NCI-H2107 treated with DMSO at 0.1 percent for 48 hours (cell line): Measurements from ENCODE around the gene DHTKD1.
"Not testable (repeated sequence)": the region's sequence is repeated elsewhere in the genome, so short reads cannot be mapped to it uniquely, and the experiment has no call there.

Source experiments
- DNase-seq: peaks from one replicate; lab custom pipeline; 2025; ENCODE audit not compliant: unreplicated experiment; lab: John Stamatoyannopoulos, UW

Gene DHTKD1

GRCh38 chr10:12062754-12063482, 5.8 kb upstream of the DHTKD1 start:
- no peak for DNase-seq

DNA sequence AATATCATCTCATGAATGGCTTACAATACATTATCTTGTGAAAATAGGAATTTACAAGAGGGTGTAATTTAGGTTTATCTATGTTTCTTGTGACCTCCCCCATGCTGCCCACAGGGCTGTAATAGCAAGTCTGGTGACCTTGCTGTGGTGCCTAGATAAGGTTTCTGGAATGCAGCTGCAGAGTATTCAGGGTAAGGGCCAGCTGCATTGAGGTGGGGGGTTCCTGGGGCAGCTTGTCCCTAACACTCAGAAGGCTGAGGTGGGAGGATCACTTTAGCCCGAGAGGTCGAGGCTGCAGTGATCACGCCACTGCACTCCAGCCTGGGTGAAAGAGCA, 5.3 kb upstream of the DHTKD1 start:
- no peak for DNase-seq

GRCh38 chr10:12067336-12067735, 1.4 kb upstream of the DHTKD1 start:
- DNase-seq = no peak

DNA sequence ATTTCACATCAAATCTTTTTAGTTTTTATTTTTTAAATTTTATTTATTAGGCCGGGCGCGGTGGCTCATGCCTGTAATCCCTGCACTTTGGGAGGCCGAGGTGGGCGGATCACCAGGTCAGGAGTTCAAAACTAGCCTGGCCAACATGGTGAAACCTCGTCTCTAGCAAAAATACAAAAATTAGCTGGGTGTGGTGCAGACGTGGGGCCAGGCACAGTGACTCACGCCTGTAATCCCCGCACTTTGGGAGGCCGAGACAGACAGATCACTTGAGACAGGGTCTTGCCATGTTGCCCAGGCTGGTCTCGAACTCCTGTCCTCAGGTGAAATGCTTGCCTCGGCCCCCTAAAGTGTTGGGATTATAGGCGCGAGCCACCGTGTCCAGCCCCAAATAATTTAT, 2.7 kb downstream of the DHTKD1 start:
- not testable (repeated sequence) for DNase-seq

DNA sequence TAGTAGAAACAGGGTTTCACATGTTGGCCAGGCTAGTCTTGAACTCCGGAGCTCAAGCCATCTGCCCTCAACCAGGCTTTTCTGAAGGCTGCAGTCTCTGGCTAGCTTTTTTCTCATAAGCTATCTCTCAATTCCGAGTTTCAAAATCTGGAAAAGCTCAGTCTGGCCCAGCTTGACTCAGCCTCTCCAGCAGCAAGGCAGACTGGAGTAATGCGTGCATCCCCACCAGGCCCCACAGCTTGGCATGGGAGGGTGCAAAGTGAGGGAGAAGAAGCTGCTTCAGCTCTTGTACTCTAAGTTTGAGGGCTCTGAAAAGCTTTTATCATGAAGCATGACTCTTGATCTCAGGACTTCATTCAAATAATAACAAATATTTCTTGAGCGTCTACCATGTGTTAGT, 4.8 kb downstream of the DHTKD1 start:
- no peak for DNase-seq

GRCh38 chr10:12077580-12078180, 8.9 kb downstream of the DHTKD1 start:
- DNase-seq = no peak

GRCh38 chr10:12081470-12081869, 12.7 kb downstream of the DHTKD1 start:
- no peak for DNase-seq

- no peak for DNase-seq
Observed at GRCh38 chr10:12081879-12082557, 13.3 kb downstream of the DHTKD1 start.

DNA sequence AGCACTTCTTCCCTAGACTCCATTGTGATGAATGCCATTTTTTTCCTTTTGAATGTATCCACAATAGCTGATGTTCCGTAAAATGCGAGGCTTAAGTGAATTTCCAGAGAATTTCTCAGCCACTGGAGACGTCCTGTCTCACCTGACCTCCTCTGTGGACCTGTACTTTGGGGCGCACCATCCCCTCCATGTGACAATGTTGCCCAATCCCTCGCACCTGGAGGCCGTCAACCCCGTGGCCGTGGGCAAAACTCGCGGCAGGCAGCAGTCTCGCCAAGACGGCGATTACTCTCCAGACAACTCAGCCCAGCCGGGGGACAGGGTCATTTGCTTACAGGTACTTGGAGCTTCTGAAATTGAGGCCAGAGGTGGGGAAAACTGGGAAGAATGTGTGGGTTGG, 20.2 kb downstream of the DHTKD1 start:
- no peak for DNase-seq

DNA sequence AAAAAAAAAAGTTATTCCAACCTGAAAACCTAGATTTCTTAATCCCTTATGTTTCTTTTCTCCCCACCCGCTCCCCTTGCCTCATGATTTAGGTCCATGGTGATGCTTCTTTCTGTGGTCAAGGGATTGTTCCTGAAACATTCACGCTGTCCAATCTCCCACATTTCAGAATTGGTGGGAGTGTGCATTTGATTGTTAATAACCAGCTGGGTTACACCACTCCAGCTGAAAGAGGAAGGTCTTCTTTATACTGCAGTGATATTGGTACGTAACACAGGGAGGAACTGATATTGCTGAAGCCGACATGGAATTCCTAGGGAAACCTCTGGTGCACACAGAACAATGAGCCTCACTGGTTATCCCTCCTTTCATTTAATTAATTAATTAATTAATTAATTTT, 22.7 kb downstream of the DHTKD1 start:
- no peak for DNase-seq

- not testable (repeated sequence) for DNase-seq
Observed at GRCh38 chr10:12097361-12097760, 28.6 kb downstream of the DHTKD1 start.

DNA sequence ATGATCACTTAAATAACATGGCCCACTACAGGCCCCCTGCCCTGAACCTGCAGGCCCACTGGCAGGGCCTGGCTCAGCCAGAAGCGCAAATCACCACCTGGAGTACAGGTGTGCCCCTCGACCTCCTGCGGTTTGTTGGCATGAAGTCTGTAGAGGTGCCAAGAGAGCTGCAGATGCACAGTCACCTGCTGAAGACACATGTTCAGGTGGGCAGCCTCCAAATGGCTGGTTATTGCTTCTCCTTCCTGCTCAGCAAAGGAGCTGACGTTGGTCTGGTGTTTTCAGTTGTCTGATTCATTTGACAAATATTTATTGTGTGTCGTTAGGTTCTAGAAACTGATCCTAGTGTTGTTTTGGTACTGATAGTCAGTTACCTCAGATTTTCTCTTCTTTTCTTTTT, 29.0 kb downstream of the DHTKD1 start:
- DNase-seq = peak; percentile 23

GRCh38 chr10:12098966-12099365, 30.2 kb downstream of the DHTKD1 start:
- DNase-seq = no peak

- DNase-seq = no peak
Observed at GRCh38 chr10:12103802-12104201, 35.0 kb downstream of the DHTKD1 start.

DNA sequence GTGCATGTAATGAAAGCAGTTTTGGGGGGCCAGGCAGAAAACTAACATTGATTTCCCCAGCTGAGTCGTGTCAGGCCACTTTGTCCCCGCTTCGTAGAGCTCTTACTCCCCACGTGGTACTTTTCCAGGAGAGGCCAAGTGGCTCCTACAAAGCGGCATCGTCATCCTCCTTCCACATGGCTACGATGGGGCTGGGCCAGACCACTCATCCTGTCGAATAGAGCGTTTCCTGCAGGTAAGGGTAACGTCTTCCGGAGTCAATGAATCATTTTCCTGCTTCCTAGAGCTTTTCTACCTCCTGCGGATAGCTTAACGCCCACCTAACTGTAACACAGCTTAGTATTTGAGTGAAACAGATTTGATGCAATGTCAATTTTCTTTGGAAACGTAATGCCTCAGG, 39.0 kb downstream of the DHTKD1 start:
- DNase-seq = no peak

DNA sequence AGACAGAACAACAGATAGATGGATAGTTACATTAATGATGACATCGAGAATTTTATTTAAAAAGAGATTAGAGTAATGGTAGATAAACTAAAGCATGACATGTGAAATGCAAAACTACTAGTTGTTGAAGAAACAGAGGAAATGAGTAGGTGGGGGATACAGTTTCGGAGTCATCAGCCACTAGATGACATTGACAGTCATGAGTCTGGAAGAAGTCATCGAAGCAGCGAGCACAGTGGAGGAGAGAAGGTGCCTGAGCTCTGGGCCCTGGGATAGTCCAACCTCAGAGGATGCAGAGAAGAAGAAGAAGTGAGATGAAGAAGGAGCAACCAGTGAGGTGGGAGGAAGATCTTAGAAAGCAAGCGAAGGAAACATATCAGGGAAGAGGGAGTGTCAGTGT, 40.5 kb downstream of the DHTKD1 start:
- DNase-seq = no peak

DNA sequence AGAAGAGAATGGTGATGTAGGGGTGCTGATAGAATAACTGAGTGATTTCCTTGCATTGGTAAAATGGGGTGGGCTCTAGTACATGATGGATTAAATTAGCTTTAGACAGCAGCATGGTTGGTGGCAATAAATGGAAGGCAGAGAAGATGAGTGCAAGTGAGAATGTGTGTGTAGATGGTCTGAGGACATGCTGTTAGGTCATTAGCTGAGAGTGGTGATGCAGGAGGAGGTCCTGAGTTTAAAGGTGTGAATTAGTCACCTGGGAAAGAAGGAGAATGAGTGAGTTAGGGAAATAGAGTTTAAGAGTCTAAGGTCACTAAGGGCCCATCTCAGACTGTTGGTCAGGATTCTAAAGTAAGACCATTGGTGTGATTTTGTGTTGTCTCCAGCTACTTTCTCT, 42.8 kb downstream of the DHTKD1 start:
- no peak for DNase-seq

GRCh38 chr10:12113627-12114026, 44.9 kb downstream of the DHTKD1 start:
- no peak for DNase-seq

- no peak for DNase-seq
Observed at GRCh38 chr10:12121673-12122072, 52.9 kb downstream of the DHTKD1 start.

GRCh38 chr10:12129222-12130111, 60.7 kb downstream of the DHTKD1 start, which contains the start of gene SEC61A2:
TSS of gene SEC61A2 (plus strand) at chr10:12129677. CDS start at chr10:12129788, 111 bp downstream.
- peak; percentile 45 for DNase-seq

GRCh38 chr10:12130237-12130872, 61.6 kb downstream of the DHTKD1 start:
- DNase-seq = peak; percentile 25
